ENCODE measurements around the gene SPATS2. TPM values are rescaled to one million over a fixed set of nuclear protein-coding genes. Genes with fewer than 3 reads are reported as not detected.

Gene SPATS2
- total and polyA plus RNA-seq, 2 donors (not counting 1 experiment from before 2014, with no cell fraction given), result 11.3 to 21.5 TPM

DNA sequence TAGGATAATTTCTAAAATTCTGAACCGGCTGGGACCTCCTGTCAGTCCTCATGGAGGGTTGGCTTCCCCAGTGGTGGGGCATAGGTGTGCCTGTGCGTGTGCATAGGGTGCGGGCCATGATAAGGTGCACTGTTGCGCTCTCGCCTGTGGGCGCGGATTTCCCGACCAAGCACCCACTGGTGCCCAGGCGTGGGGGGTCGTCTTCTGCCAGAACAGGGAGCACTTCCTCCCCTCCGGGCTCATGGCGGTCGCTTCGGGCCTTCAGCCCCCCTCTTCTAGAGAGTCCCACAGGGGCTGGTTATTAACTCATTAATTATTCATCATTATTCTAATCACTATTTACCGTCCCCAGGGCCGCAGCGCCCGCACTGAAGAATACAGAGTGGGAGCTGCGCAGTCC, 33.0 kb upstream of the SPATS2 start:
- Histone ChIP-seq H3K9me3 (ENCODE audit: control extremely low read depth in 1 of 3, control insufficient read depth in 2 of 3, insufficient read depth in 1 of 3, low read length in 2 of 3) (peaks cover 0 to 25% (median 0%) of the 10 kb centered on the region in 3 donors), H3K36me3 (replicated peaks in 1 of 2; ENCODE audit: control extremely low read depth in 1 of 2, control insufficient read depth in 1 of 2, extremely low read depth in 1 of 2, insufficient read depth in 2 of 2, low read length in 1 of 2) (no peaks in the 10 kb centered on the region), H3K27ac (ENCODE audit: low read length in 2 of 2) (no peak overlapping the region), H3K4me3 (ENCODE audit: control extremely low read depth in 1 of 5, extremely low read depth in 1 of 5, insufficient read depth in 1 of 5, low read depth in 2 of 5, low read length in 4 of 5) (no peak overlapping the region), H2AFZ (ENCODE audit: insufficient read depth, low read depth, low read length, poor library complexity, severe bottlenecking) (no peak overlapping the region), H3K27me3 (replicated peaks in 1 of 4; ENCODE audit: control extremely low read depth in 1 of 4, control insufficient read depth in 3 of 4, insufficient read depth in 4 of 4, low read length in 3 of 4) (peaks cover 0 to 75% (median 48%) of the 10 kb centered on the region in 4 experiments), H3K4me1 (ENCODE audit: control insufficient read depth in 2 of 2, insufficient read depth in 2 of 2, low read length in 2 of 2) (peaks cover 36 to 39% of the 10 kb centered on the region in 2 donors), H4K20me1 (ENCODE audit: control insufficient read depth, insufficient read depth, low read length, poor library complexity, severe bottlenecking) (no peaks in the 10 kb centered on the region), H3K79me2 (ENCODE audit: control insufficient read depth, insufficient read depth, low read length) (no peaks in the 10 kb centered on the region), H3K9ac (ENCODE audit: low read length) (no peak overlapping the region), H3K4me2 (replicated peaks; ENCODE audit: low read depth, low read length, poor library complexity, severe bottlenecking) (no peak overlapping the region)
- TF ChIP-seq, protein P1, sequence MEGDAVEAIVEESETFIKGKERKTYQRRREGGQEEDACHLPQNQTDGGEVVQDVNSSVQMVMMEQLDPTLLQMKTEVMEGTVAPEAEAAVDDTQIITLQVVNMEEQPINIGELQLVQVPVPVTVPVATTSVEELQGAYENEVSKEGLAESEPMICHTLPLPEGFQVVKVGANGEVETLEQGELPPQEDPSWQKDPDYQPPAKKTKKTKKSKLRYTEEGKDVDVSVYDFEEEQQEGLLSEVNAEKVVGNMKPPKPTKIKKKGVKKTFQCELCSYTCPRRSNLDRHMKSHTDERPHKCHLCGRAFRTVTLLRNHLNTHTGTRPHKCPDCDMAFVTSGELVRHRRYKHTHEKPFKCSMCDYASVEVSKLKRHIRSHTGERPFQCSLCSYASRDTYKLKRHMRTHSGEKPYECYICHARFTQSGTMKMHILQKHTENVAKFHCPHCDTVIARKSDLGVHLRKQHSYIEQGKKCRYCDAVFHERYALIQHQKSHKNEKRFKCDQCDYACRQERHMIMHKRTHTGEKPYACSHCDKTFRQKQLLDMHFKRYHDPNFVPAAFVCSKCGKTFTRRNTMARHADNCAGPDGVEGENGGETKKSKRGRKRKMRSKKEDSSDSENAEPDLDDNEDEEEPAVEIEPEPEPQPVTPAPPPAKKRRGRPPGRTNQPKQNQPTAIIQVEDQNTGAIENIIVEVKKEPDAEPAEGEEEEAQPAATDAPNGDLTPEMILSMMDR (IDR thresholded peaks at IDR 0.05), result no peak
- TF ChIP-seq EZH2 (IDR thresholded peaks at IDR 0.05; ENCODE audit: borderline replicate concordance, insufficient read depth, low read depth, low read length, poor library complexity, severe bottlenecking), result no peak
- intact Hi-C loops (cut with micrococcal nuclease), result no loop called here
- DNase-seq (peak; percentile 24), ATAC-seq (ENCODE audit: low read depth) (no peak)
- ChIA-PET POLR2A (no interaction called here), CTCF (interaction anchor here (1.2 to 8.5 kb wide), 5 partner anchors 8 to 45 kb away, joined by 3 to 95 read pairs (median 13); partner anchors contain the start of genes DNAJC22, PRPH and TROAP)
- H3K4me1 Mint-ChIP-seq, result peaks cover 35% of the 10 kb centered on the region
- no peak overlapping the region for H3K27ac Mint-ChIP-seq
- H3K9me3 Mint-ChIP-seq (ENCODE audit: insufficient read depth), result no peaks in the 10 kb centered on the region
- peaks cover 64% of the 10 kb centered on the region for H3K27me3 Mint-ChIP-seq
- 18% methylated on average over 18 of the region's 19 CpGs for WGBS (ENCODE audit: insufficient coverage)
- no peak overlapping the region for H3K4me3 Mint-ChIP-seq

- Histone ChIP-seq H3K9me3 (ENCODE audit: control extremely low read depth in 1 of 3, control insufficient read depth in 2 of 3, insufficient read depth in 1 of 3, low read length in 2 of 3) (peaks cover 0 to 25% (median 0%) of the 10 kb centered on the region in 3 donors), H3K4me3 (ENCODE audit: control extremely low read depth in 1 of 5, extremely low read depth in 1 of 5, insufficient read depth in 1 of 5, low read depth in 2 of 5, low read length in 4 of 5) (no peak overlapping the region), H3K79me2 (ENCODE audit: control insufficient read depth, insufficient read depth, low read length) (no peaks in the 10 kb centered on the region), H3K27me3 (replicated peaks in 1 of 4; ENCODE audit: control extremely low read depth in 1 of 4, control insufficient read depth in 3 of 4, insufficient read depth in 4 of 4, low read length in 3 of 4) (peaks cover 0 to 79% (median 49%) of the 10 kb centered on the region in 4 experiments), H3K36me3 (replicated peaks in 1 of 2; ENCODE audit: control extremely low read depth in 1 of 2, control insufficient read depth in 1 of 2, extremely low read depth in 1 of 2, insufficient read depth in 2 of 2, low read length in 1 of 2) (no peaks in the 10 kb centered on the region), H3K9ac (ENCODE audit: low read length) (no peak overlapping the region), H3K27ac (ENCODE audit: low read length in 2 of 2) (no peak overlapping the region), H3K4me2 (replicated peaks; ENCODE audit: low read depth, low read length, poor library complexity, severe bottlenecking) (no peak overlapping the region), H3K4me1 (ENCODE audit: control insufficient read depth in 2 of 2, insufficient read depth in 2 of 2, low read length in 2 of 2) (peaks cover 36 to 39% of the 10 kb centered on the region in 2 donors), H4K20me1 (ENCODE audit: control insufficient read depth, insufficient read depth, low read length, poor library complexity, severe bottlenecking) (no peaks in the 10 kb centered on the region), H2AFZ (ENCODE audit: insufficient read depth, low read depth, low read length, poor library complexity, severe bottlenecking) (no peak overlapping the region)
- ChIA-PET POLR2A (no interaction called here), CTCF (interaction anchor here (1.2 to 8.5 kb wide), 3 partner anchors 12 to 46 kb away, joined by 3 to 95 read pairs (median 6); partner anchors contain the start of genes DNAJC22 and TROAP)
- DNase-seq (no peak), ATAC-seq (ENCODE audit: low read depth) (no peak)
- Mint-ChIP-seq H3K9me3 (ENCODE audit: insufficient read depth) (no peaks in the 10 kb centered on the region), H3K4me3 (no peak overlapping the region), H3K4me1 (peaks cover 35% of the 10 kb centered on the region), H3K27ac (no peak overlapping the region), H3K27me3 (peaks cover 67% of the 10 kb centered on the region)
- TF ChIP-seq, protein P1 (IDR thresholded peaks at IDR 0.05), result no peak
- 46% methylated on average over 10 of the region's 12 CpGs for WGBS (ENCODE audit: insufficient coverage)
- intact Hi-C loops (cut with micrococcal nuclease), result no loop called here
Measured at GRCh38 chr12:49334681-49335080, 32.6 kb upstream of the SPATS2 start.
